A549 (cell line): ENCODE results near the gene PLAC8. TPM values are rescaled to one million over a fixed set of nuclear protein-coding genes. Genes with fewer than 3 reads are reported as not detected.

ENCODE experiments used
- ATAC-seq, 2 experiments: fragments of 200-7000 bp in 1 of 2; fragments of >200 bp in 1 of 2; cut with Nextera tagmentation in 1 of 2; cut with Tn5 transposase in 1 of 2; 3 replicates each; pipeline versions ENCODE4 v1.8.0 to v1.9.1; 2018 to 2020; ENCODE audit warnings: mild to moderate bottlenecking in 1 of 2, moderate library complexity in 1 of 2
- CTCF ChIA-PET: fragments of 300-600 bp; sonication (Branson Sonifier 250); formaldehyde crosslinking; extraction: SDS; loops from one replicate; lab custom pipeline; 2021; ENCODE audit warnings: antibody characterized with exemption, inconsistent platforms; lab: Yijun Ruan, JAX
- POLR2A ChIA-PET: fragments of 350-600 bp; formaldehyde crosslinking; extraction: SDS; loops from one replicate; lab custom pipeline; 2021; ENCODE audit warnings: antibody characterized with exemption, inconsistent platforms; lab: Yijun Ruan, JAX
- DNase-seq, 2 experiments: peaks; one replicate each; pipeline versions ENCODE4 v3.0.0 to v3.0.0-alpha.2; 2011 to 2016; ENCODE audit warnings: low read depth in 1 of 2, low spot score in 1 of 2
- FAIRE-seq: peaks from 2 replicates; lab custom pipeline; 2011; peaks lifted over from hg19 to GRCh38; lab: Jason Lieb, UNC
- H3K27ac ChIP-seq, 2 experiments: fragments of >200 bp; sonication (Bioruptor Twin); formaldehyde crosslinking; 3 replicates each; pipeline ENCODE4 v1.5.1; 2016 to 2017
- H3K4me1 ChIP-seq: fragments of >200 bp; sonication (Bioruptor Twin); formaldehyde crosslinking; 3 replicates; pipeline ENCODE4 v1.6.1; 2016
- H3K4me2 ChIP-seq: fragments of >200 bp; sonication (Bioruptor Twin); formaldehyde crosslinking; 3 replicates; pipeline ENCODE4 v1.6.1; 2016
- H3K4me3 ChIP-seq: fragments of >200 bp; sonication (Bioruptor Twin); formaldehyde crosslinking; 3 replicates; pipeline ENCODE4 v1.5.1; 2016
- H3K9me3 ChIP-seq: fragments of >200 bp; sonication (Bioruptor Twin); formaldehyde crosslinking; 3 replicates; pipeline ENCODE4 v1.6.1; 2016
- CHD2 ChIP-seq: fragments of 150-350 bp; IDR thresholded peaks from 2 replicates; pipeline ENCODE4 v1.6.1; 2014; ENCODE audit warnings: low read length; ENCODE audit not compliant: partially characterized antibody
- CHD4 ChIP-seq: fragments of 200-600 bp; sonication (generic); IDR thresholded peaks from 2 replicates; pipeline ENCODE4 v1.6.1; 2016; ENCODE audit warnings: antibody characterized with exemption, mild to moderate bottlenecking, borderline replicate concordance
- E2F6 ChIP-seq: IDR thresholded peaks from 2 replicates; pipeline ENCODE4 v1.6.1; 2012; ENCODE audit warnings: low read depth, borderline replicate concordance
- EHMT2 ChIP-seq: fragments of 200-600 bp; sonication (generic); IDR thresholded peaks from 2 replicates; pipeline ENCODE4 v1.6.1; 2016; ENCODE audit warnings: antibody characterized with exemption, low read depth, mild to moderate bottlenecking, moderate library complexity
- FOSB ChIP-seq: fragments of 250-450 bp; sonication (Bioruptor Pico); IDR thresholded peaks from 2 replicates; pipeline ENCODE4 v1.5.0; 2020; ENCODE audit warnings: mild to moderate bottlenecking, moderate library complexity
- JUN ChIP-seq, 2 experiments: fragments of >200 bp; sonication (Bioruptor Twin); formaldehyde crosslinking; IDR thresholded peaks; 2 replicates in 1 of 2; 3 replicates in 1 of 2; pipeline ENCODE4 v1.6.1; 2016 to 2017
- MAFK ChIP-seq: fragments of 450-650 bp; IDR thresholded peaks from 2 replicates; pipeline ENCODE4 v1.6.1; 2014; ENCODE audit not compliant: partially characterized antibody
- NPAS2 ChIP-seq: fragments of 250-450 bp; sonication (Bioruptor Pico); IDR thresholded peaks from 2 replicates; pipeline ENCODE4 v1.8.0; 2022; ENCODE audit warnings: mild to moderate bottlenecking, moderate library complexity, borderline replicate concordance
- NR3C1 ChIP-seq: fragments of >200 bp; sonication (Bioruptor Twin); formaldehyde crosslinking; IDR thresholded peaks from 3 replicates; pipeline ENCODE4 v1.6.1; 2017
- PBX3 ChIP-seq: IDR thresholded peaks from 2 replicates; pipeline ENCODE4 v1.6.1; 2012
- POLR2A ChIP-seq: IDR thresholded peaks from 2 replicates; pipeline ENCODE4 v1.6.1; 2012; ENCODE audit warnings: mild to moderate bottlenecking, low read length
- POLR2AphosphoS2 ChIP-seq: conservative IDR thresholded peaks from 2 replicates; pipeline ENCODE4 v1.6.1; 2012; ENCODE audit warnings: low read length, improper control_type of control experiment, inconsistent platforms
- REST ChIP-seq: fragments of 200-600 bp; sonication (generic); IDR thresholded peaks from 2 replicates; pipeline ENCODE4 v1.6.1; 2016; ENCODE audit warnings: antibody characterized with exemption, mild to moderate bottlenecking, moderate library complexity
- RNF2 ChIP-seq: fragments of 200-600 bp; sonication (generic); IDR thresholded peaks from 2 replicates; pipeline ENCODE4 v1.6.1; 2016; ENCODE audit warnings: low read depth, mild to moderate bottlenecking, antibody characterized with exemption, moderate library complexity, borderline replicate concordance
- SMC3 ChIP-seq: fragments of >200 bp; sonication (Bioruptor Twin); formaldehyde crosslinking; IDR thresholded peaks from 3 replicates; pipeline ENCODE4 v1.6.1; 2018; ENCODE audit warnings: inconsistent platforms
- ZFP36 ChIP-seq: fragments of 450-650 bp; IDR thresholded peaks from 2 replicates; pipeline ENCODE4 v1.6.1; 2014; ENCODE audit warnings: borderline replicate concordance; ENCODE audit not compliant: partially characterized antibody
- ZSCAN20 ChIP-seq: fragments of 250-450 bp; sonication (Bioruptor Pico); IDR thresholded peaks from 2 replicates; pipeline ENCODE4 v1.8.0; 2022; ENCODE audit warnings: mild to moderate bottlenecking, moderate library complexity
- WGBS: methylation state at CpG from one replicate; pipeline ENCODE4 v1.1.6; 2017; ENCODE audit errors: missing lambda C conversion rate; 5-methylcytosine and 5-hydroxymethylcytosine counted together
- polyA plus RNA-seq, 4 experiments: library from polyadenylated mRNA; depleted of rRNA in 3 of 4; stranded (reverse); fragments of >200 nt; fragmentation: RNase III in 1 of 4; extraction: RNeasy Plus Mini Kit Qiagen cat#74134 plus additional on column Dnase treatment in 1 of 4; gene quantifications; 2 replicates in 3 of 4; 3 replicates in 1 of 4; pipeline ENCODE4 v1.2.3, GENCODE V29; 2011 to 2017

Gene PLAC8
- polyA plus RNA-seq, 2 of the 4 experiments (the other 2 are of a cell fraction), result 1.6 to 8.0 TPM

- ChIA-PET POLR2A (no interaction called here), CTCF (no interaction called here)
- Histone ChIP-seq H3K9me3 (peaks cover 7% of the 10 kb centered on the region; the same call in 1 of the 3 replicates), H3K4me3 (no peak overlapping the region), H3K4me2 (no peak overlapping the region), H3K4me1 (no peaks in the 10 kb centered on the region), H3K27ac (no peak overlapping the region)
- FAIRE-seq, result no peak
- ATAC-seq, result no peak
- TF ChIP-seq ZSCAN20, result no peak
- no peak for TF ChIP-seq NPAS2 (CRISPR knock-in tag)
- no peak for TF ChIP-seq PBX3
- TF ChIP-seq NR3C1, result no peak
- TF ChIP-seq JUN (IDR thresholded peaks at IDR 0.05), result no peak
- TF ChIP-seq ZFP36, result no peak
- no peak for TF ChIP-seq POLR2A
- no peak for TF ChIP-seq POLR2AphosphoS2
- WGBS, result 40% methylated on average over 3 of the region's 3 CpGs
- DNase-seq, result no peak
Observed at GRCh38 chr4:83139514-83140156, 25.1 kb upstream of the PLAC8 start.

- Histone ChIP-seq H3K4me3 (no peak overlapping the region), H3K4me1 (no peaks in the 10 kb centered on the region), H3K9me3 (peaks cover 7% of the 10 kb centered on the region; the same call in 1 of the 3 replicates), H3K27ac (no peak overlapping the region), H3K4me2 (no peak overlapping the region)
- 69% methylated on average over 4 of the region's 4 CpGs for WGBS
- POLR2A ChIA-PET, result no interaction called here
- CTCF ChIA-PET, result no interaction called here
- ATAC-seq (no peak), FAIRE-seq (no peak), DNase-seq (no peak)
- TF ChIP-seq CHD4, result no peak
- TF ChIP-seq CHD2, result no peak
Observed at GRCh38 chr4:83138946-83139345, 24.4 kb upstream of the PLAC8 start.

GRCh38 chr4:83132065-83132464 is 17.5 kb upstream of the PLAC8 start:
- CTCF ChIA-PET, result no interaction called here
- POLR2A ChIA-PET, result no interaction called here
- ATAC-seq (no peak), DNase-seq (no peak), FAIRE-seq (no peak)
- H3K4me3 ChIP-seq, result no peak overlapping the region
- no peak overlapping the region for H3K27ac ChIP-seq
- 0 out of 3 replicates have a peak, but pooled peaks cover 4% of the 10 kb centered on the region for H3K4me1 ChIP-seq
- no peaks in the 10 kb centered on the region for H3K9me3 ChIP-seq
- no peak overlapping the region for H3K4me2 ChIP-seq
- no peak for TF ChIP-seq RNF2
- no peak for TF ChIP-seq REST
- WGBS, result 94% methylated on average over 1 of the region's 1 CpG

- FAIRE-seq, result no peak
- no peak overlapping the region for H3K4me2 ChIP-seq
- no peak for ATAC-seq
Observed at GRCh38 chr4:83129264-83129663, 14.7 kb upstream of the PLAC8 start.

More at GRCh38 chr4:83129264-83129663, 14.7 kb upstream of the PLAC8 start:
- no peak overlapping the region for H3K4me3 ChIP-seq
- H3K27ac ChIP-seq, result 0 out of 6 replicates have a peak overlapping the region, but pooled peaks of 1 of the 2 experiments have one; percentile 28
- no peak for DNase-seq
- H3K4me1 ChIP-seq, result 0 out of 3 replicates have a peak, but pooled peaks cover 4% of the 10 kb centered on the region
- ChIA-PET POLR2A (no interaction called here), CTCF (no interaction called here)
- WGBS, result 43% methylated on average over 2 of the region's 2 CpGs
- TF ChIP-seq EHMT2 (no peak), MAFK (peak; percentile 11), POLR2AphosphoS2 (no peak), SMC3 (no peak), FOSB (no peak), E2F6 (no peak), POLR2A (no peak), ZFP36 (no peak)
- H3K9me3 ChIP-seq, result no peaks in the 10 kb centered on the region
